Epithelial cell of esophagus (primary cell): Measurements from ENCODE around the gene PPP1R15B.

Experiments
- DNase-seq: peaks from one replicate; pipeline ENCODE4 v3.0.0; 2010; ENCODE audit warnings: low read depth
- H3K4me3 ChIP-seq: 2 replicates; pipeline ENCODE4 v1.5.1; 2011; ENCODE audit warnings: mild to moderate bottlenecking, low read length, control low read depth
- TF ChIP-seq, protein P1 (sequence below): IDR thresholded peaks from 2 replicates; pipeline ENCODE4 v1.5.1; 2011; ENCODE audit warnings: low read depth, mild to moderate bottlenecking, low read length, control low read depth, inconsistent platforms; ENCODE audit not compliant: insufficient read depth; ENCODE audit errors: missing control alignments

PPP1R15B gene

DNA sequence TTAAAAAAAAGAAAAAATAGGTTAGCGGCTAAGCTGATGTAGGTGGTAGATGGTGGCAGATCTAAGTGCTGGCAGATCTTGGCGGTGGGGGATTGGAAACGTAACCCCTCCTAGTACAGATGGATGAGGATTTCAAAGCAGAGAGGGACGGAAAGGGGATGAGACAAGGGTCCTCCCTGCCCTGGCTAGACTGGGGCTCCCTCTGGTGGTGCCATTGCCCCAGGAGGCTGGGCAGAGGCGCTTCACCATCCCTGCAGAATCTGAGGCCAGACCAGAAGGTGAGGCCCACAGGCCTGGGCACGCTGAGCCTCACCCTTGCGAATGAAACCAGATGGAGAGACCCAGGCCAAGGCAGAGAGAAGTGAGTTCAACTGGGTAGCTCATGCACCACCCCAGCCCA lies 44.9 kb downstream of the PPP1R15B start:
- peak; percentile 40 for DNase-seq
- no peak overlapping the region for H3K4me3 ChIP-seq
- TF ChIP-seq, protein P1, sequence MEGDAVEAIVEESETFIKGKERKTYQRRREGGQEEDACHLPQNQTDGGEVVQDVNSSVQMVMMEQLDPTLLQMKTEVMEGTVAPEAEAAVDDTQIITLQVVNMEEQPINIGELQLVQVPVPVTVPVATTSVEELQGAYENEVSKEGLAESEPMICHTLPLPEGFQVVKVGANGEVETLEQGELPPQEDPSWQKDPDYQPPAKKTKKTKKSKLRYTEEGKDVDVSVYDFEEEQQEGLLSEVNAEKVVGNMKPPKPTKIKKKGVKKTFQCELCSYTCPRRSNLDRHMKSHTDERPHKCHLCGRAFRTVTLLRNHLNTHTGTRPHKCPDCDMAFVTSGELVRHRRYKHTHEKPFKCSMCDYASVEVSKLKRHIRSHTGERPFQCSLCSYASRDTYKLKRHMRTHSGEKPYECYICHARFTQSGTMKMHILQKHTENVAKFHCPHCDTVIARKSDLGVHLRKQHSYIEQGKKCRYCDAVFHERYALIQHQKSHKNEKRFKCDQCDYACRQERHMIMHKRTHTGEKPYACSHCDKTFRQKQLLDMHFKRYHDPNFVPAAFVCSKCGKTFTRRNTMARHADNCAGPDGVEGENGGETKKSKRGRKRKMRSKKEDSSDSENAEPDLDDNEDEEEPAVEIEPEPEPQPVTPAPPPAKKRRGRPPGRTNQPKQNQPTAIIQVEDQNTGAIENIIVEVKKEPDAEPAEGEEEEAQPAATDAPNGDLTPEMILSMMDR = peak; percentile 63

DNA sequence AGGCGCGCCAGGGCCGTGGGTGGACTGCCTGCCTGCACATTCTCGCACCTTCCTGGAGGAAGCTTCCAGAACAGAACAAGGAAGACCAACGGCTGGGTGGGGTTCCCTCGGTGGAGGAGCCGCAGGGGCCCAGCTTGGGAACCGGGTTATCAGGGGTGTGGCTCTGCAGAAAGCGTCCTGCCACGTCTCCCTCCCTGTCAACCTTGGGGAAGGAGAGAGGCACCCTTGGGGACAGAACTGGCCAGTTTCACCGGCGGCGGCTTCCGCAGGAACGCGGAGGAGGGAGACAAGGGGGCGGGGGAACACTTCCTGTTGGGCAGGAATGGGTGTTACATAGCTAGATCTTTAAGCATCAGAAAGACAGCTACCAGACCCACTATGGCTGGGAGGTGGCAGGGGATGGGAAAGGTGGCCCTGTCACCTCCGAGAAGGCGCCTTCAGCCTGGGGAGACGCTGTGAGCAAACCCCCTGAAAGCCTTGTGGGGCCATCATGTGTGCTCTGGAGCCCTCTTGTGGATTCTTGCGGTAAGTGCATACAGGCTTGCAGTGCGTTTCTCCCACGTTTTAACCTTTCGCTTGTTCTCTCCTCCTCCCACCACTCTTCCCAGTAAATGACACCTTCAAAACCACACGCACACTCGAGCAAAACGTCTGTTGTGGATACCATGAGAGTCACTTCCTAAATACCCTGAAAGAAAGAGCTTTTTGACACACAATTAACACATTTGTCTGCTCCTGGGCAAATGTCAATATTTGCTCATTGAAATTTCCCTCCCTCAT lies 48.1 kb downstream of the PPP1R15B start:
- peak overlapping the region; percentile 33 for H3K4me3 ChIP-seq
- peak; percentile 74 for DNase-seq
- TF ChIP-seq, protein P1 = peak; percentile 96

GRCh38 chr1:204362984-204363334 lies 48.7 kb downstream of the PPP1R15B start:
- H3K4me3 ChIP-seq = no peak overlapping the region
- no peak for DNase-seq
- TF ChIP-seq, protein P1 = no peak

DNA sequence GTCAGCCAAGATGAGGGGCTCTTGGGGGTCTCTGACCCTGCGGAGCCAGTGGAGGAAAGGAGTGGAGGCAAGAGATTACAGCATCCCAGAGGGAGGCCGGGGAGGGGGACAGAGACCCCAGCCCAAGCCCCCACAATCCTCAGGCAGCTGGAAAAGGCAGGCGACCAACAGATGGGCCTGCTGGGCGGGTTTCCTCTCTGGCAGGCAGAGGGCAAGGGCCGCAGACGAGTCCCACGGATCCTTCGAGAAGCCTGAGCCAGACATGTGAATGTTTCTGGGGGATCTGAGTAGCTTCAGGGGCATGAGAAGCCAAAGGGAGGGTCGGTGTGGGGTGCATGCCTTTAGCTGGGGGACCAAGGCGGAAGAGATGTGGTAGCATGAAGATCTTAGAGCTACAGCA lies 49.8 kb downstream of the PPP1R15B start:
- no peak for DNase-seq
- TF ChIP-seq, protein P1 = no peak
- H3K4me3 ChIP-seq = no peak overlapping the region

DNA sequence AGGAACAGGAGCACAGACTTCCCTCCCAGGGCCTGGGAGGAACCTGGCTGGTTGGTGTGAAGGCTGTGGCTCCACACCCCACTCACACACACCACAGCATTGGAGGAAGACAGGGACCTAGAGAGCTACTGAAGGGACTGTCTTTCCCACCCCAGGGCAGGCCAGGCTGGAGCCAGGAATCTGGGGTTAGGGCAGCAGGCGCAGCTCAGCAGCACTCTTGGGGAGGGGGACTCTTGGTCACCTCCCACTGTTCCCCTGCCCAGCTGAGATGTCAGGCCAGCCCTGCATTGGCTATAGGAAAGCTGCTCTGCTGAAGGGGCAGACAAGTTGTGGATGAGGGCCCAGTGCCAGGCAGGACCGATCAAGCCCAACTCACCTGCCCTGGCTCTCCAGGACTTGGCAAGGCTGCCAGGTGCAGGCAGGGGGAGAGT lies 50.3 kb downstream of the PPP1R15B start:
- H3K4me3 ChIP-seq = no peak overlapping the region
- no peak for DNase-seq
- TF ChIP-seq, protein P1 = no peak

- no peak overlapping the region for H3K4me3 ChIP-seq
- DNase-seq = no peak
- TF ChIP-seq, protein P1 = no peak
Observed at GRCh38 chr1:204360314-204360713, 51.3 kb downstream of the PPP1R15B start.
